ENCODE results near the gene TMEM186.
"Not testable (repeated sequence)": the region's sequence is repeated elsewhere in the genome, so short reads cannot be mapped to it uniquely, and the experiment has no call there.

Gene TMEM186

GRCh38 chr16:8812162-8812843 is 14.9 kb upstream of the TMEM186 start:
- no peak for DNase-seq

- no peak for DNase-seq
These were observed 11.3 kb upstream of the TMEM186 start for GRCh38 chr16:8808613-8809353.

GRCh38 chr16:8808009-8808408 is 10.6 kb upstream of the TMEM186 start:
- DNase-seq, result no peak

GRCh38 chr16:8807189-8807588 is 9.8 kb upstream of the TMEM186 start:
- no peak for DNase-seq

GRCh38 chr16:8806272-8806983 is 9.0 kb upstream of the TMEM186 start:
- no peak for DNase-seq

GRCh38 chr16:8804313-8804712 is 6.9 kb upstream of the TMEM186 start:
- DNase-seq, result no peak

- not testable (repeated sequence) for DNase-seq
These were observed 6.3 kb upstream of the TMEM186 start for GRCh38 chr16:8803733-8804132.

- no peak for DNase-seq
These were observed 4.3 kb upstream of the TMEM186 start for GRCh38 chr16:8801701-8802100.

- DNase-seq, result no peak
These were observed 1.2 kb upstream of the TMEM186 start for GRCh38 chr16:8798535-8799157.

- DNase-seq, result peak; percentile 26
These were observed 712 bp upstream of the TMEM186 start for GRCh38 chr16:8798174-8798527.

- no peak for DNase-seq
These were observed 723 bp downstream of the TMEM186 start for GRCh38 chr16:8796469-8797363.

GRCh38 chr16:8795818-8796217 is 1.6 kb downstream of the TMEM186 start:
- DNase-seq, result no peak

GRCh38 chr16:8795091-8795490 is 2.3 kb downstream of the TMEM186 start:
- DNase-seq, result no peak

- DNase-seq, result no peak
These were observed 8.8 kb downstream of the TMEM186 start for GRCh38 chr16:8788578-8789172.

- DNase-seq, result not testable (repeated sequence)
These were observed 11.1 kb downstream of the TMEM186 start for GRCh38 chr16:8786316-8786715.

GRCh38 chr16:8785408-8785807 is 12.0 kb downstream of the TMEM186 start:
- no peak for DNase-seq

- no peak for DNase-seq
These were observed 14.8 kb downstream of the TMEM186 start for GRCh38 chr16:8782673-8783072.

- no peak for DNase-seq
These were observed 15.6 kb downstream of the TMEM186 start for GRCh38 chr16:8781797-8782196.

GRCh38 chr16:8777217-8777616 is 20.2 kb downstream of the TMEM186 start:
- DNase-seq, result no peak

- no peak for DNase-seq
These were observed 21.3 kb downstream of the TMEM186 start for GRCh38 chr16:8776129-8776584.

- DNase-seq, result no peak
These were observed 22.1 kb downstream of the TMEM186 start for GRCh38 chr16:8775359-8775758.

GRCh38 chr16:8774208-8774607 is 23.2 kb downstream of the TMEM186 start:
- DNase-seq, result no peak

All from CD4-positive, alpha-beta T cell treated with Interleukin-4 for 4 hours (primary cell).